Peyer's patch (tissue), 4 donors: ENCODE results near the gene COL13A1. TPM values are rescaled to one million over a fixed set of nuclear protein-coding genes. Genes with fewer than 3 reads are reported as not detected.

Source experiments
- DNase-seq, 3 donors: peaks; one replicate each; pipeline ENCODE4 v3.0.0-alpha.2; 2017 to 2019
- H3K27ac ChIP-seq, 4 donors: fragments of 200-600 bp; sonication (generic); one replicate each; pipeline ENCODE4 v1.5.1; 2016 to 2019
- H3K27me3 ChIP-seq, 2 donors: fragments of 200-600 bp; sonication (generic); one replicate each; pipeline ENCODE4 v1.5.1; 2019
- H3K36me3 ChIP-seq, 3 donors: fragments of 200-600 bp; sonication (generic); one replicate each; pipeline ENCODE4 v1.5.1; 2016 to 2019
- H3K4me1 ChIP-seq, 4 donors: fragments of 200-600 bp; sonication (generic); one replicate each; pipeline ENCODE4 v1.5.1; 2016 to 2019
- H3K4me3 ChIP-seq, 4 donors: fragments of 200-600 bp; sonication (generic); 1 replicate in 3 of 4; 2 replicates in 1 of 4; pipeline ENCODE4 v1.5.1; 2016 to 2019; ENCODE audit warnings: mild to moderate bottlenecking in 1 of 4
- H3K9me3 ChIP-seq, 4 donors: fragments of 200-600 bp; sonication (generic); one replicate each; pipeline ENCODE4 v1.5.1; 2016 to 2019; ENCODE audit warnings: mild to moderate bottlenecking in 1 of 4
- CTCF ChIP-seq, 6 experiments: fragments of 450-650 bp in 4 of 6; fragments of 200-600 bp in 2 of 6; sonication (generic) in 1 of 6; IDR thresholded peaks; one replicate each; pipeline ENCODE4 v1.5.1; 2017 to 2019; ENCODE audit warnings: antibody characterized with exemption in 6 of 6, mild to moderate bottlenecking in 3 of 6, moderate library complexity in 1 of 6
- POLR2A ChIP-seq, 2 donors: fragments of 450-650 bp; IDR thresholded peaks; one replicate each; pipeline ENCODE4 v1.5.1; 2017; ENCODE audit warnings: antibody characterized with exemption in 2 of 2, mild to moderate bottlenecking in 2 of 2, moderate library complexity in 2 of 2
- total RNA-seq, 4 donors: library from RNA; depleted of rRNA; stranded (reverse); fragments of >200 nt; gene quantifications; one replicate each; pipeline ENCODE4 v1.1.0, GENCODE V29; 2016

The COL13A1 gene
- total RNA-seq, 4 donors from 2014 or later = 0.94 to 6.6 (median 3.9) TPM; not detected in 1

GRCh38 chr10:69810675-69811397, 9.1 kb downstream of the COL13A1 start:
- no peak overlapping the region for H3K27ac ChIP-seq
- H3K27me3 ChIP-seq = no peaks in the 10 kb centered on the region
- H3K4me1 ChIP-seq = no peaks in the 10 kb centered on the region
- no peak for TF ChIP-seq CTCF (IDR thresholded peaks at IDR 0.05)
- TF ChIP-seq POLR2A (IDR thresholded peaks at IDR 0.05) = no peak
- no peaks in the 10 kb centered on the region for H3K36me3 ChIP-seq
- DNase-seq = no peak
- no peaks in the 10 kb centered on the region for H3K9me3 ChIP-seq
- H3K4me3 ChIP-seq = no peak overlapping the region

GRCh38 chr10:69813632-69814031, 11.9 kb downstream of the COL13A1 start:
- DNase-seq = no peak

DNA sequence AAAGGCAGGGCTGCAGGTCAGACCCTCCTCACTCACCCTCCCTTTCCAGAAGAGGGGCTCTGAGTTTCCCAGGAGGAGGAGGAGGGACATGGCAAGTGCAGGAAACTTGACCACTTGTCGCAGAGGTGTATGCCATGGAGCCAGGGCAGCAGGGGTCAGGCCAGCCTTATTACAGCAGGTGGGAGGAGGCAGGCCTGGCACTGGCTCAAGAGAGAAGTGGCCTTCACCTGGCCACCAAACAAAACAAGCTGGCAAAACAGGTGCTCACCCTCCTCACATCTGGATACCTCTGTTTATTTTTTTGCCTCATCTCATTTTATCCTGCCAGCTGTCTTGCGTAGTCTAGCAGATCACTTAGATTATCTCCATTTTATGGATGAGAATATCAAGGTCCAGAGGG, 12.5 kb downstream of the COL13A1 start:
- Histone ChIP-seq H3K9me3 (no peaks in the 10 kb centered on the region), H3K36me3 (no peaks in the 10 kb centered on the region), H3K4me1 (no peaks in the 10 kb centered on the region), H3K4me3 (no peak overlapping the region), H3K27ac (no peak overlapping the region), H3K27me3 (no peaks in the 10 kb centered on the region)
- no peak for TF ChIP-seq POLR2A (IDR thresholded peaks at IDR 0.05)
- TF ChIP-seq CTCF (IDR thresholded peaks at IDR 0.05) = no peak
- DNase-seq = no peak

More at GRCh38 chr10:69813632-69814031, 11.9 kb downstream of the COL13A1 start:
- Histone ChIP-seq H3K36me3 (no peaks in the 10 kb centered on the region), H3K27me3 (no peaks in the 10 kb centered on the region), H3K9me3 (no peaks in the 10 kb centered on the region), H3K4me1 (no peaks in the 10 kb centered on the region), H3K27ac (no peak overlapping the region), H3K4me3 (no peak overlapping the region)
- no peak for TF ChIP-seq POLR2A (IDR thresholded peaks at IDR 0.05)
- TF ChIP-seq CTCF (IDR thresholded peaks at IDR 0.05) = no peak

- no peaks in the 10 kb centered on the region for H3K27me3 ChIP-seq
- no peak for TF ChIP-seq POLR2A (IDR thresholded peaks at IDR 0.05)
- no peak for TF ChIP-seq CTCF (IDR thresholded peaks at IDR 0.05)
- no peaks in the 10 kb centered on the region for H3K4me1 ChIP-seq
- H3K4me3 ChIP-seq = no peak overlapping the region
- H3K36me3 ChIP-seq = no peaks in the 10 kb centered on the region
- H3K27ac ChIP-seq = no peak overlapping the region
- DNase-seq = no peak
- no peaks in the 10 kb centered on the region for H3K9me3 ChIP-seq
Observed at GRCh38 chr10:69815104-69815503, 13.4 kb downstream of the COL13A1 start.

GRCh38 chr10:69816521-69816920, 14.8 kb downstream of the COL13A1 start:
- Histone ChIP-seq H3K9me3 (no peaks in the 10 kb centered on the region), H3K36me3 (no peaks in the 10 kb centered on the region), H3K4me3 (no peak overlapping the region), H3K4me1 (no peaks in the 10 kb centered on the region), H3K27ac (no peak overlapping the region), H3K27me3 (no peaks in the 10 kb centered on the region)
- TF ChIP-seq POLR2A (IDR thresholded peaks at IDR 0.05) (no peak), CTCF (IDR thresholded peaks at IDR 0.05) (no peak)
- DNase-seq = no peak
